GM12891 (cell line): Measurements from ENCODE around the gene PKD1L1.

Source experiments
- POLR2A ChIP-seq: IDR thresholded peaks from 2 replicates; pipeline ENCODE4 v1.6.1; 2011; ENCODE audit warnings: low read depth, low read length, control low read depth
- TAF1 ChIP-seq: IDR thresholded peaks from 2 replicates; pipeline ENCODE4 v1.6.1; 2011; ENCODE audit warnings: low read depth, low read length, control low read depth

- TF ChIP-seq POLR2A, result no peak
- no peak for TF ChIP-seq TAF1
These were observed 46.3 kb downstream of the PKD1L1 start for GRCh38 chr7:47902013-47902412.
